ENCODE results near the gene FBXO27. TPM values are rescaled to one million over a fixed set of nuclear protein-coding genes. Genes with fewer than 3 reads are reported as not detected.
"Not testable (repeated sequence)": the region's sequence is repeated elsewhere in the genome, so short reads cannot be mapped to it uniquely, and the experiment has no call there.

FBXO27 gene, protein sequence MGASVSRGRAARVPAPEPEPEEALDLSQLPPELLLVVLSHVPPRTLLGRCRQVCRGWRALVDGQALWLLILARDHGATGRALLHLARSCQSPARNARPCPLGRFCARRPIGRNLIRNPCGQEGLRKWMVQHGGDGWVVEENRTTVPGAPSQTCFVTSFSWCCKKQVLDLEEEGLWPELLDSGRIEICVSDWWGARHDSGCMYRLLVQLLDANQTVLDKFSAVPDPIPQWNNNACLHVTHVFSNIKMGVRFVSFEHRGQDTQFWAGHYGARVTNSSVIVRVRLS
- total RNA-seq: 0.14 and 0.17 TPM in 2 replicates

DNA sequence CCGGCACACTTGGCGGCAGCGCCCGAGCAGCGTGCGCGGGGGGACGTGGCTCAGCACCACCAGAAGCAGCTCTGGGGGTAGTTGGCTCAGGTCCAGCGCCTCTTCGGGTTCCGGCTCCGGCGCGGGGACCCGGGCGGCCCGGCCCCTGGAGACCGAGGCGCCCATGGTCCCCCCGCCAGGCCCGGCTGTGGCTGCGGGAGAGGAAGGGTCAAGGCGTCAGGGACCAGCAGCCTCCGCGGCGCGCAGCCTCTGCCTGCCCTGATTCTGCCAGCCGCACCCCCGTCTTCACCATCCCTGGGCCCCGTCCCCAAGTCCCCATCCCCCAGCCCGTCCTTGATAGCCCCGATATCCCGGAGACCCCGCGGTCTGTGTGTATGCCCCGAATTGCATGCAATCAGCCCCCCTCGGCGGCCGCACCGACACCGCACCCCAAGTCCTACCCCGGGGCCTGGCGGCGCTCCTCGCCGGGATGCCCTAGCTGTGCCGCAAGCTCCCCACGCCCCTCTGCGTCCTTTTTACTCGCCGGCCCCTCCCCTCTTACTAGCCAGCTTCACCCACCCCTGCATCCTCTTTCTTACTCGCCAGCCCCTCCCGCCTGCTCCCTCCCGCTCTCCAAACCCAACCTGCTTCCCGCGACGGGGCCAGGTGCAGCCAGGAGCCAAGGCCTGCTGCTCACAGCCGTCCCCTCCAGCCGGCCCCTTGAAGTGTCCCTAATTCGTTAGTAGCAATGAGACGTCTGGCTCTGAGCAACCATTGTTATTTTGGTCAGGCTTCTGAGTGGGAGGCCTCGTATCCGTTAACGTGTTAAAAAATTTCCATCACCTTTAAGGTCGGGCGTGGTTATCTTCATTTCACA lies at the start of gene FBXO27:
TSS of gene FBXO27 (minus strand) at position 487 of the 856 bp plus-strand sequence. CDS start at position 165, 322 bp downstream.
- H3K27ac Mint-ChIP-seq: no peak within 1 kb of the TSS
- no peaks in the 10 kb centered on the region for H3K36me3 Mint-ChIP-seq (ENCODE audit: low read depth)
- peaks cover 31% of the 10 kb centered on the region for H3K27me3 Mint-ChIP-seq
- no peaks in the 10 kb centered on the region for H3K4me1 Mint-ChIP-seq
- intact Hi-C loops (cut with micrococcal nuclease): no loop called here
- DNase-seq: no peak
- H3K4me3 Mint-ChIP-seq: peak within 1 kb of the TSS; percentile 65
- H3K9me3 Mint-ChIP-seq: no peaks in the 10 kb centered on the region

DNA sequence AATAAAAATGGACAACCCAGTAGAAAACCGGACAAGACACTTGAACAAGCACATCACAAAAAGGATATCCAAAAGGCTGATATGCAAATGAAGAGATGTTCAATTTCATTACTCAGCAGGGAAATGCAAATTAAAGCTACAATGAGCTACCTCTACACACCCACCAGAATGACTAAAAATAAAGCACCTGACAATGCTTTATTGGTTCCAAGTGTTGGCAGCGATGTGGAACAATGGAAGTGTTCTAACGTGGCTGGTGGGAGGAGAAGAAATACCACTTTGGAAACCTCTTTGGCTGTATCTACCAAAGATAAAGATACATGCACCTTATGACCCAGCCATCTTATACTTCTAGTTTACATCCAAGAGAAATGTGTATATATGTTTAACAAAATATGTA lies 48.1 kb upstream of the FBXO27 start:
- no peak for DNase-seq
- H3K4me1 Mint-ChIP-seq: peaks cover 11% of the 10 kb centered on the region
- no peak overlapping the region for H3K27ac Mint-ChIP-seq
- peaks cover 37% of the 10 kb centered on the region for H3K27me3 Mint-ChIP-seq
- no peaks in the 10 kb centered on the region for H3K36me3 Mint-ChIP-seq (ENCODE audit: low read depth)
- H3K4me3 Mint-ChIP-seq: no peak overlapping the region
- intact Hi-C loops (cut with micrococcal nuclease): no loop called here
- no peaks in the 10 kb centered on the region for H3K9me3 Mint-ChIP-seq

DNA sequence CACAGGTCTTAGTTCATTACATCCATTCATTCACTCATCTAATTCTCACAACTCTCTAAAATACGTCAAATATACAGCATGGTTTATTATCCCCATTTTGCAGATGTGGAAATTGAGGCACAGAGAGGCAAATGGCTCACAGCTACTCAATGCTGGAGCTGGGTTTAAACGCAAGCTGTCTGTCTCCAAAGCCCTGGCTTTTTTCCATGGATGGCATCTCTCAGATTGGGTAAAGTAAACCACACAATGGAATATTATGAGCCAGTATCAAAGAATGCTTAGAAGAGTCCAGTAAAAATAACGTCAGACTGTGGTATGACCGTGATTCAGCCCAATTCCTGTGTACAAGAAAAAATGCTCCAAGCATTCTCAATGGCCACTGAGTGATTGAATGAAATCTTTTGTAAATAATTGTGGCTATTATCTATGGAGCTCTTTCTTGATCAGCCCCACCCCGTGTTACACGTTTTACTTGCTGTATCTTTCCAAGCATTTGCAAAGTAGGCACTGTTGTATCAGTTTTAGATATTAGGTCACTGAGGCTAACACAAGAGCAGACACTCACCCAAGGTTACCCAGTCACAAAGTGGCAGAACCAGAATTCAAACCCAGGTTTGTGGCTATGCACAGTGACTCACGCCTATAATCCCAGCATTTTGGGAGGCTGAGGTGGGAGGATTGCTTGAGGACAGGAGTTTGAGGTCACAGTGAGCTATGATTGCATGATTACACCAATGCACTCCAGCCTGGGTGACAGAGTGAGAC lies 46.3 kb upstream of the FBXO27 start:
- intact Hi-C loops (cut with micrococcal nuclease): no loop called here
- no peak overlapping the region for H3K4me3 Mint-ChIP-seq
- H3K4me1 Mint-ChIP-seq: peaks cover 11% of the 10 kb centered on the region
- DNase-seq: no peak
- H3K9me3 Mint-ChIP-seq: no peaks in the 10 kb centered on the region
- no peak overlapping the region for H3K27ac Mint-ChIP-seq
- no peaks in the 10 kb centered on the region for H3K36me3 Mint-ChIP-seq (ENCODE audit: low read depth)
- peaks cover 24% of the 10 kb centered on the region for H3K27me3 Mint-ChIP-seq

DNA sequence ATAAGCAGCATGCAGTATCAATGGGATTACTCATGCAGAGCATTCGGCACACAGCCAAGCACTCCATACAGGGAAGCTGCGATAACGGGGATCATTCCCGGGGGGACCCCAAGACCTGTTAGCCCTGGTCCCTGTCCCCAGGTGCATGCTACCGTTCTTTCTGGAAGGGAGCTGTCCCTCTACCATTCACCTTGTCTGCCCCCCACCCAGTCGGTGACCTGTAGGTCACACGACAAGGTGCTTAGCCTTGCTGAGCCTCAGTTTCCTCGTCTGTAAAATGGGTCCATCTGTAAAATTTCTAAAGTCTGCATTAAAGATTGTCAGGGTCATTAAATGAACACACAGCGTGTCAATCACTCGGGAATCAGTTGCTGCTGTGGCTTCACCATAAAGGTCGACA lies 45.0 kb upstream of the FBXO27 start:
- Mint-ChIP-seq H3K27me3 (peaks cover 11% of the 10 kb centered on the region), H3K36me3 (ENCODE audit: low read depth) (no peaks in the 10 kb centered on the region), H3K4me3 (no peak overlapping the region), H3K9me3 (no peaks in the 10 kb centered on the region), H3K4me1 (peaks cover 11% of the 10 kb centered on the region), H3K27ac (no peak overlapping the region)
- intact Hi-C loops (cut with micrococcal nuclease): no loop called here
- no peak for DNase-seq

DNA sequence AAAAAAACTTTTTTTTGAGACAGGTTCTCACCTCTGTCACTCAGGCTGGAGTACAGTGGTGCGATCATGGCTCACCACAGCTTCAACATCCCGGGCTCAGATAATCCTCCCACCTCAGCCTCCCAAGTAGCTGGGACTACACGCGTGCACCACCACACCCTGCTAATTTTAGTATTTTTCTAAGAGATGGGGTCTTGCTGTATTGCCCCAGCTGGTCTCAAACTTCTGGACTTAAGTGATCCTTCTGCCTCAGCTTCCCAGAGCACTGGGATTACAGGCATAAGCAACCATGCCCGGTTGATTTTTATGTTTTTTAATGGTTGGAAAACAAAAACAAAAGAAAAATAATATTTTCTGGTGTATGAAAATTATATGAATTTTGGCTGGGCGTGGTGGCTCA lies 42.6 kb upstream of the FBXO27 start:
- intact Hi-C loops (cut with micrococcal nuclease): no loop called here
- Mint-ChIP-seq H3K27ac (no peak overlapping the region), H3K9me3 (no peaks in the 10 kb centered on the region)

DNA sequence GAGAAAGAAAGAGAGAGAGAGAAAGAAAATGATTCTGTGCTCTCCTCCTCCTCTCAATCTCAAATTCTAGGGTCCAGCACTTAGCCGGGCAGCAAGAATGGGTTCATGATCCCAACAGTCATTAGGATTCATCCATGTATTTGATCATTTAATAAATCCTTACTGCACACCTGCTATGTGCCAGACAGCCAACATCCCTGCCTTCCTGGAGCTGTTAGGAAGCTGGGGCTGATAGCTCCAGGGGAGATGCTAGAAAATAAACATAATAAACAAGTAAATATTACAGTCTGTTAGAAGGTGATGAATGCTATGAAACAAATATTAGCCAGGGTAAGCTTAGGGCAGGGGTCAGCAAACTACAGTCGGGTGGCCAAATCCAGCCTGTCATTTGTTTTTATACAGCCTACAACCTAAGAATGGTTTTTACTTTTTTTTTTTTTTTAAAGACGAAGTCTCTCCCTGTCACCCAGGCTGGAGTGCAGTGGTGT lies 41.9 kb upstream of the FBXO27 start:
- H3K9me3 Mint-ChIP-seq: no peaks in the 10 kb centered on the region
- H3K27ac Mint-ChIP-seq: no peak overlapping the region
- H3K4me3 Mint-ChIP-seq: no peak overlapping the region
- no peak for DNase-seq
- H3K36me3 Mint-ChIP-seq (ENCODE audit: low read depth): no peaks in the 10 kb centered on the region
- no peaks in the 10 kb centered on the region for H3K27me3 Mint-ChIP-seq
- peaks cover 12% of the 10 kb centered on the region for H3K4me1 Mint-ChIP-seq
- intact Hi-C loops (cut with micrococcal nuclease): no loop called here

More for the DNA sequence above, 42.6 kb upstream of the FBXO27 start:
- Mint-ChIP-seq H3K36me3 (ENCODE audit: low read depth) (no peaks in the 10 kb centered on the region), H3K27me3 (no peaks in the 10 kb centered on the region), H3K4me3 (no peak overlapping the region), H3K4me1 (peaks cover 12% of the 10 kb centered on the region)
- DNase-seq: no peak

DNA sequence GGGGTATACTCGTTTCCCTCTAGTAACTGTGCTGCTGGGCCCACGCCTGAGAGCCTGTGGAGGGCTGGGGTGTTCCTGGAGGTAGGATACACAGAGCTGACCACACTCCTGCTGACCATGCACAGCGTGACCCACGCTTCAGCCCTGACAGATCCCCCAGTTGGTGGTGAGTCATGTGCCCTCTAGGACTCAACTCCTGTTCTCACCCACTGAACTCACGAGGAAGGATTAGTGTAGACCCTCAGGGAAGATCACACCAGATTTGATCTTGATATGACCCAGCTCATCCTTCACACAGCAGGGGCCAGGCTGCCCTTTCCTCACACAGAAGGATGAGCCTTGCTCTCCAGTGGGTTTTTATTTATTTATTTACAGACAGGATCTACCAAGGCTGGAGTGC lies 38.5 kb upstream of the FBXO27 start:
- DNase-seq: no peak
- Mint-ChIP-seq H3K4me3 (no peak overlapping the region), H3K9me3 (no peaks in the 10 kb centered on the region), H3K27me3 (peaks cover 3% of the 10 kb centered on the region), H3K27ac (no peak overlapping the region), H3K36me3 (ENCODE audit: low read depth) (no peaks in the 10 kb centered on the region), H3K4me1 (peaks cover 12% of the 10 kb centered on the region)
- intact Hi-C loops (cut with micrococcal nuclease): no loop called here

DNA sequence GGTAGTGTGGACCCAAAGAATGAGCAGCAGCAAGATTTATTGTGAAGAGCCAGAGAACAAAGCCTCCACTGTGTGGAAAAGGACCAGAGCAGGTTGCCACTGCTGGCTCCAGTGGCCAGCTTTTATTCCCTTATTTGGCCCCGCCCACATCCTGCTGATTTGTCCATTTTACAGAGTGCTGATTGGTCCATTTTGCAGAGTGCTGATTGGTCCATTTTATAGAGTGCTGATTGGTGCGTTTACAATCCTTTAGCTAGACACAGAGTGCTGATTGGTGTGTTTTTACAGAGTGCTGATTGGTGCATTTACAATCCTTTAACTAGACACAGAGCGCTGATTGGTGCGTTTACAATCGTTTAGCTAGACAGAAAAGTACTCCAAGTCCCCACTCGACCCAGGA lies 35.9 kb upstream of the FBXO27 start:
- H3K27ac Mint-ChIP-seq; H3K27me3 Mint-ChIP-seq; DNase-seq; H3K9me3 Mint-ChIP-seq; H3K36me3 Mint-ChIP-seq (ENCODE audit: low read depth); H3K4me3 Mint-ChIP-seq; intact Hi-C loops (cut with micrococcal nuclease); H3K4me1 Mint-ChIP-seq: not testable (repeated sequence)

DNA sequence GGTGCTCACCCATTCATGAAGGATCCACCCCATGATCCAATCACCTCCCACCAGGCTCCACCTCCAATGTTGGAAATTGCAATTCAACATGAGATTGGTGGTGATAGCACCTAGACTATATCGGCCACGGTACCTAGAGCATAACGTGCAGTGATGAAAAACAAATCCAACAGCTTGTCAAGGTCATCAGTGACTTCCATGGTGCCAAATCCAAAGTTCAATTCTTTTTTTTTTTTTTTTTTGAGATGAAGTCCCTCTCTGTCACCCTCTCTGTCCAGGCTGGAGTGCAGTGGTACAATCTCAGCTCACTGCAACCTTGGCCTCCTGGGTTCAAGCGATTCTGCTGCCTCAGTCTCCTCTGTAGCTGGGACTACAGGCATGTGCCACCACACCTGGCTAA lies 34.8 kb upstream of the FBXO27 start:
- Mint-ChIP-seq H3K4me3 (no peak overlapping the region), H3K36me3 (ENCODE audit: low read depth) (no peaks in the 10 kb centered on the region), H3K27me3 (peaks cover 3% of the 10 kb centered on the region), H3K27ac (no peak overlapping the region), H3K4me1 (no peaks in the 10 kb centered on the region), H3K9me3 (no peaks in the 10 kb centered on the region)
- intact Hi-C loops (cut with micrococcal nuclease): no loop called here
- DNase-seq: no peak

DNA sequence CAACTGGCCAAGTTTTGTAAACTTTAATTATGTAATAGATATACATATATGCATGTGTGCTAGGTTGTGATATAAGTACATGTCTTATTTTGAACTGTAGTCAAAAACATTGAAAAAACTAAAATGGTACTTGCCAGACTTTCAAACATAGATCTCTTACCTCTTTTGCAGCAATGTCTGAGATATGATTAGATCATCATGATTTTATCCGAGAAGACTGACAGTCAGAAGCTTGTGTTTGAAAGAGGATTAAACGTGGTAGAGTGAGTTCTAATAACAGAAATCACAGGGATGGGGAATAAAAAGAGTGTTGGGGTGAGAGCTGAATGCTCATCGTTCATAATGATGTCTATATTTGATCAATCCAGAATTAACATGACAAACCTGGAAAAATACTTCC lies 33.6 kb upstream of the FBXO27 start:
- Mint-ChIP-seq H3K4me3 (no peak overlapping the region), H3K9me3 (no peaks in the 10 kb centered on the region), H3K27me3 (peaks cover 3% of the 10 kb centered on the region), H3K27ac (no peak overlapping the region), H3K4me1 (peaks cover 6% of the 10 kb centered on the region), H3K36me3 (ENCODE audit: low read depth) (no peaks in the 10 kb centered on the region)
- no peak for DNase-seq
- intact Hi-C loops (cut with micrococcal nuclease): no loop called here

DNA sequence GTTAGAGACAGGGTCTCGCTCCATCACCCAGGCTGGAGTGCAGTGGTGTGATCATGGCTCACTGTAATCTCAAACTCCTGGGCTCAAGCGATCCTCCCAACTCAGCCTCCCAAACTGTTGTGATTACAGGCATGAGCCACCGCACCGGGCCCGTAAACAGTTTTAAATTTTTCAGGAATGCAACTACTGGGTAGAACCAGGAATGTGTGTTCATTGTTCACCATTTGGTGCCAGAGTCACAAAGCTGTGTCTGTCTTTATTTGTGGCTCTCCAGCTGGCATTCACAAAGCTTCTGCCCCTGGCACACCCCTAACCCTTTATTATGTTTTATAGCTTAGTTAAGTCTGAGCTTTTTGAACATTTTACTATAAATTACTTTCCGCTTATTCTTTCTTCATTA lies 32.1 kb upstream of the FBXO27 start:
- no peaks in the 10 kb centered on the region for H3K36me3 Mint-ChIP-seq (ENCODE audit: low read depth)
- DNase-seq: no peak
- peaks cover 6% of the 10 kb centered on the region for H3K4me1 Mint-ChIP-seq
- peaks cover 3% of the 10 kb centered on the region for H3K27me3 Mint-ChIP-seq
- intact Hi-C loops (cut with micrococcal nuclease): no loop called here
- H3K4me3 Mint-ChIP-seq: no peak overlapping the region
- H3K27ac Mint-ChIP-seq: no peak overlapping the region
- no peaks in the 10 kb centered on the region for H3K9me3 Mint-ChIP-seq

DNA sequence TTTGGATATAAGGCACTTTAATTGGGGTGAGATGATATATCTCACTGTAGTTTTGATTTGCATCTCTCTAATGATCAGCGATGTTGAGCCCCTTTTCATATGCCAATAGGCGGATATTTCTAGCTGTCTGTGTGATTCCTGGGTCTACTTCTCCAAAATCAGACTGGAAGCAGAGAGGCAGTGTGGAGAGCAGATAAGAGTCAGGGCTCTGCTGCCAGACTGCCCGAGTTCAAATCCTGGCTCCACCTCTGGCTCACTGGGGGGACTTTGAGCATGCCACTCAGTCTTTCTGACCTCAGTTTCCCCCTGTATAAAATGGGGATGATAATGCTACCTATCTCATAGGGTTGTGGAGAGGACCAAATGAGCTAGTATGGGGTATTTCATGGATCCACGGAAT lies 27.8 kb upstream of the FBXO27 start:
- Mint-ChIP-seq H3K9me3 (no peaks in the 10 kb centered on the region), H3K36me3 (ENCODE audit: low read depth) (no peaks in the 10 kb centered on the region), H3K27me3 (peaks cover 3% of the 10 kb centered on the region), H3K27ac (no peak overlapping the region), H3K4me3 (no peak overlapping the region), H3K4me1 (peaks cover 6% of the 10 kb centered on the region)
- intact Hi-C loops (cut with micrococcal nuclease): no loop called here
- DNase-seq: no peak

DNA sequence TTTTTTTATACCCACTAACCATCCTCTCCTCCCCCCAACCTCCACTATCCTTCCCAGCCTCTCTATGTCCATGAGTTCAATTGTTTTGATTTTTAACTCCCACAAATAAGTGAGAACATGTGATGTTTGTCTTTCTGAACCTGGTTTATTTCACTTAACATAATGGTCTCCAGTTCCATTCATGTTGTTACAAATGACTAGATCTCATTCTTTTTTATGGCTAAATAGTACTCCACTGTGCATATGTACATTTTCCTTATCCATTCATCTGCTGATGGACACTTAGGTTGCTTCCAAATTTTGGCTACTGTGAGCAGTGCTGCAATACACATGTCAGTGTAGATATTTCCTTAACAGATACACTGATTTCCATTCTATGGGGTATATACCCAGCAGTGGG lies 27.0 kb upstream of the FBXO27 start:
- peaks cover 6% of the 10 kb centered on the region for H3K4me1 Mint-ChIP-seq
- H3K9me3 Mint-ChIP-seq: no peaks in the 10 kb centered on the region
- H3K27me3 Mint-ChIP-seq: peaks cover 5% of the 10 kb centered on the region
- no peak overlapping the region for H3K4me3 Mint-ChIP-seq
- H3K36me3 Mint-ChIP-seq (ENCODE audit: low read depth): no peaks in the 10 kb centered on the region
- no peak for DNase-seq
- H3K27ac Mint-ChIP-seq: no peak overlapping the region
- intact Hi-C loops (cut with micrococcal nuclease): no loop called here

DNA sequence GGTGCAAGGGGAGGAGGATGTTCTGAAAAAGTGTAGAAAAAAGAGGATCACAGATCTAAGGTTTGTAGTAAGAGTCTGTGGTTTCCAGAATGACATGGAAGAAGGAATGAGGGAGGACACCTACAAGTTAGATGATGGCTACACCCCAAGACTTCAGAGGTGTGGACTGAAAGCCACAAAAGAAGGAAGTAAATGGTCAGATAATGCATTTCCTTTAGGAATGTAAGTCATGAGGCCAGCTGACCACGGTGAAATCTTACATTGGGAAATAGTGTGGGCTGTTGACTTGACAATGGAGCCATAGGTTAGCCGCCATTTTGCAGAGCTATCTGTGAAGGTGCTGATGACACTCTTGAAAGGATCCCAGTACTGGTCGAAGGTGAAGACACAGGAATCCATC lies 25.3 kb upstream of the FBXO27 start:
- H3K9me3 Mint-ChIP-seq: no peaks in the 10 kb centered on the region

More for the DNA sequence above, 25.3 kb upstream of the FBXO27 start:
- Mint-ChIP-seq H3K27ac (no peak overlapping the region), H3K36me3 (ENCODE audit: low read depth) (no peaks in the 10 kb centered on the region), H3K4me3 (no peak overlapping the region), H3K27me3 (peaks cover 5% of the 10 kb centered on the region), H3K4me1 (peaks cover 6% of the 10 kb centered on the region)
- no peak for DNase-seq
- intact Hi-C loops (cut with micrococcal nuclease): no loop called here

Data from activated CD4-positive, alpha-beta T cell treated with anti-CD3 and anti-CD28 coated beads, Interleukin-2, amount 10 ng/mL, durations not matched to agents 24 days and 14 days (primary cell).